ENCODE measurements around the gene TRIOBP. TPM values are rescaled to one million over a fixed set of nuclear protein-coding genes. Genes with fewer than 3 reads are reported as not detected.

Gene TRIOBP
- total and polyA plus RNA-seq, 2 of the 4 experiments (the other 2 are of a cell fraction): 46.4 to 69.8 TPM

- CTCF ChIA-PET: interaction anchor here (0.7 kb wide), 1 partner anchor 232 kb away, joined by 7 read pairs; no protein-coding TSS in a partner anchor
These were observed 17.8 kb downstream of the TRIOBP start for GRCh38 chr22:37714634-37715033.

More at GRCh38 chr22:37714634-37715033, 17.8 kb downstream of the TRIOBP start:
- DNase-seq: no peak
- no peak overlapping the region for H3K27ac ChIP-seq (ENCODE audit: insufficient read depth, low read length)
- TF ChIP-seq BHLHE40 (IDR thresholded peaks at IDR 0.05; ENCODE audit: low read depth, low read length): no peak
- TF ChIP-seq MXI1 (IDR thresholded peaks at IDR 0.05; ENCODE audit: borderline replicate concordance, low read depth, low read length): no peak
- TF ChIP-seq USF2 (IDR thresholded peaks at IDR 0.05; ENCODE audit: low read depth, low read length): no peak
- TF ChIP-seq, protein P1, sequence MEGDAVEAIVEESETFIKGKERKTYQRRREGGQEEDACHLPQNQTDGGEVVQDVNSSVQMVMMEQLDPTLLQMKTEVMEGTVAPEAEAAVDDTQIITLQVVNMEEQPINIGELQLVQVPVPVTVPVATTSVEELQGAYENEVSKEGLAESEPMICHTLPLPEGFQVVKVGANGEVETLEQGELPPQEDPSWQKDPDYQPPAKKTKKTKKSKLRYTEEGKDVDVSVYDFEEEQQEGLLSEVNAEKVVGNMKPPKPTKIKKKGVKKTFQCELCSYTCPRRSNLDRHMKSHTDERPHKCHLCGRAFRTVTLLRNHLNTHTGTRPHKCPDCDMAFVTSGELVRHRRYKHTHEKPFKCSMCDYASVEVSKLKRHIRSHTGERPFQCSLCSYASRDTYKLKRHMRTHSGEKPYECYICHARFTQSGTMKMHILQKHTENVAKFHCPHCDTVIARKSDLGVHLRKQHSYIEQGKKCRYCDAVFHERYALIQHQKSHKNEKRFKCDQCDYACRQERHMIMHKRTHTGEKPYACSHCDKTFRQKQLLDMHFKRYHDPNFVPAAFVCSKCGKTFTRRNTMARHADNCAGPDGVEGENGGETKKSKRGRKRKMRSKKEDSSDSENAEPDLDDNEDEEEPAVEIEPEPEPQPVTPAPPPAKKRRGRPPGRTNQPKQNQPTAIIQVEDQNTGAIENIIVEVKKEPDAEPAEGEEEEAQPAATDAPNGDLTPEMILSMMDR (conservative IDR thresholded peaks at IDR 0.05; ENCODE audit: low read depth, low read length): no peak
- TF ChIP-seq SMC3 (IDR thresholded peaks at IDR 0.05; ENCODE audit: low read depth, low read length): no peak
- TF ChIP-seq POLR2A (IDR thresholded peaks at IDR 0.05; ENCODE audit: low read depth, low read length): no peak
- TF ChIP-seq FOS (IDR thresholded peaks at IDR 0.05; ENCODE audit: low read depth, low read length): no peak
- no peak for TF ChIP-seq ELK1 (IDR thresholded peaks at IDR 0.05; ENCODE audit: borderline replicate concordance, low read depth, low read length)
- TF ChIP-seq CEBPB (IDR thresholded peaks at IDR 0.05; ENCODE audit: low read depth, low read length): no peak
- TF ChIP-seq RCOR1 (IDR thresholded peaks at IDR 0.05; ENCODE audit: insufficient replicate concordance, low read length): no peak
- no peak for TF ChIP-seq RFX5 (IDR thresholded peaks at IDR 0.05; ENCODE audit: low read depth, low read length)
- no peak for TF ChIP-seq CHD1 (IDR thresholded peaks at IDR 0.05; ENCODE audit: low read depth, low read length)
- TF ChIP-seq MAFK (IDR thresholded peaks at IDR 0.05; ENCODE audit: low read depth, low read length): no peak
- TF ChIP-seq NFE2L2 (IDR thresholded peaks at IDR 0.05; ENCODE audit: low read depth, low read length): no peak
- TF ChIP-seq MAZ (IDR thresholded peaks at IDR 0.05; ENCODE audit: borderline replicate concordance, low read depth, low read length): no peak
- no peak for TF ChIP-seq RAD21 (IDR thresholded peaks at IDR 0.05; ENCODE audit: low read length)
- WGBS, 2 experiments (ENCODE audit: extremely low coverage in 2 of 2, insufficient read length in 1 of 2): 100% methylated on average over 1 of the region's 2 CpGs; no CpG with 5 or more reads in 1 of the 2 experiments
- H3K4me2 ChIP-seq (ENCODE audit: low read depth, low read length): no peak overlapping the region
- no peak overlapping the region for H3K4ac ChIP-seq (ENCODE audit: low read depth, low read length)
- no peak overlapping the region for H2BK15ac ChIP-seq (ENCODE audit: low read depth, low read length)
- no peaks in the 10 kb centered on the region for H4K20me1 ChIP-seq (ENCODE audit: insufficient read depth, low read length)
- no peaks in the 10 kb centered on the region for H3K4me1 ChIP-seq (ENCODE audit: control insufficient read depth, insufficient read depth, low read length)
- BruUV-seq (replicated peaks): no TSS peak
- H3K79me1 ChIP-seq (ENCODE audit: low read depth in 1 of 2, low read length in 2 of 2): no peaks in the 10 kb centered on the region
- H3K14ac ChIP-seq (replicated peaks; ENCODE audit: low read depth, low read length): no peak overlapping the region
- POLR2A ChIA-PET (ENCODE audit: unreplicated experiment): no interaction called here
- H3K9ac ChIP-seq (ENCODE audit: low read depth, low read length): no peak overlapping the region
- no peaks in the 10 kb centered on the region for H3K36me3 ChIP-seq (ENCODE audit: control insufficient read depth, insufficient read depth, low read length)
- H3K27me3 ChIP-seq (ENCODE audit: control insufficient read depth, insufficient read depth, low read length): no peaks in the 10 kb centered on the region
- dilution Hi-C loops (cut with HindIII; ENCODE audit: low sequenced_read_pairs, unreplicated experiment): no loop called here
- no peak overlapping the region for H3K18ac ChIP-seq (ENCODE audit: low read depth, low read length)
- no peak overlapping the region for H2BK20ac ChIP-seq (ENCODE audit: low read depth, low read length)
- H2AK5ac ChIP-seq (ENCODE audit: low read depth, low read length): no peak overlapping the region
- no peak overlapping the region for H4K5ac ChIP-seq (ENCODE audit: low read depth, low read length)
- no peak overlapping the region for H3K23ac ChIP-seq (ENCODE audit: low read depth, low read length)
- no peak overlapping the region for H2BK5ac ChIP-seq (ENCODE audit: low read depth, low read length, poor library complexity, severe bottlenecking)
- H3K9me1 ChIP-seq (ENCODE audit: insufficient read depth, low read length): no peaks in the 10 kb centered on the region
- H3K4me3 ChIP-seq (ENCODE audit: insufficient read depth, low read depth, low read length): no peak overlapping the region
- no peak overlapping the region for H2AFZ ChIP-seq (replicated peaks; ENCODE audit: low read length, poor library complexity)
- H2BK120ac ChIP-seq (ENCODE audit: low read depth, low read length): no peak overlapping the region
- in situ Hi-C loops (cut with MboI; ENCODE audit: low sequenced_read_pairs): no loop called here
- no peak overlapping the region for H4K91ac ChIP-seq (ENCODE audit: insufficient read depth, low read depth, low read length)
- intact Hi-C loops (cut with micrococcal nuclease): no loop called here
- ATAC-seq (ENCODE audit: low read depth): no peak
- no peaks in the 10 kb centered on the region for H3K9me3 ChIP-seq (ENCODE audit: control insufficient read depth, insufficient read depth, low read length)
- no peak overlapping the region for H4K8ac ChIP-seq (ENCODE audit: low read depth in 2 of 2, low read length in 2 of 2)
- no peak overlapping the region for H2AK9ac ChIP-seq (replicated peaks; ENCODE audit: low read depth, low read length, poor library complexity)
- H3K56ac ChIP-seq (ENCODE audit: extremely low read depth, insufficient read depth, low read length): no peak overlapping the region

All from IMR-90 (cell line).